K562 (cell line): ENCODE data around the gene KSR2. TPM values are rescaled to one million over a fixed set of nuclear protein-coding genes. Genes with fewer than 3 reads are reported as not detected.
A peak's percentile ranks its signal among the peaks of the same experiment; 100 is the strongest.

Source experiments
- ARID3B ChIP-seq: fragments of 250-450 bp; sonication (Bioruptor Pico); IDR thresholded peaks from 2 replicates; pipeline ENCODE4 v1.4.0; 2020; ENCODE audit warnings: borderline replicate concordance
- CEBPG ChIP-seq, 3 experiments: fragments of 200-800 bp in 1 of 3; sonication (Bioruptor generic) in 1 of 3; sonication (generic) in 1 of 3; formaldehyde crosslinking in 1 of 3; IDR thresholded peaks in 2 of 3; conservative IDR thresholded peaks in 1 of 3; 2 replicates each; pipeline versions ENCODE4 v1.6.1 to v1.8.0; 2016 to 2022; ENCODE audit warnings: missing compliant biosample characterization in 2 of 3, missing genetic modification characterization in 2 of 3, mild to moderate bottlenecking in 1 of 3, missing genetic modification reagents in 1 of 3
- CXXC5 ChIP-seq: fragments of 250-450 bp; sonication (Bioruptor Pico); IDR thresholded peaks from 2 replicates; pipeline ENCODE4 v1.8.0; 2022; ENCODE audit warnings: inconsistent platforms, mild to moderate bottlenecking, moderate library complexity
- IRF1 ChIP-seq: sonication (generic); formaldehyde crosslinking; IDR thresholded peaks from 2 replicates; pipeline ENCODE4 v1.8.0; 2022; ENCODE audit warnings: missing genetic modification reagents, mild to moderate bottlenecking, borderline replicate concordance
- JUND ChIP-seq, 2 experiments: IDR thresholded peaks; 2 replicates in 1 of 2; 3 replicates in 1 of 2; pipeline ENCODE4 v1.6.1; 2011; ENCODE audit warnings: borderline replicate concordance in 2 of 2, low read depth in 2 of 2, low read length in 2 of 2, improper control_type of control experiment in 1 of 2, missing biosample characterization in 1 of 2, missing genetic modification characterization in 1 of 2, missing genetic modification reagents in 1 of 2
- TCF7 ChIP-seq: sonication (generic); IDR thresholded peaks from 2 replicates; pipeline ENCODE4 v1.6.1; 2016; ENCODE audit warnings: antibody characterized with exemption, borderline replicate concordance
- ZNF707 ChIP-seq: fragments of 250-450 bp; sonication (Bioruptor Pico); conservative IDR thresholded peaks from 2 replicates; pipeline ENCODE4 v1.8.0; 2022; ENCODE audit warnings: inconsistent platforms, mild to moderate bottlenecking, moderate library complexity
- polyA plus RNA-seq, 8 experiments: library from polyadenylated mRNA; depleted of rRNA in 4 of 8; stranded (reverse) in 5 of 8; unstranded in 3 of 8; fragments of >200 nt; fragmentation: Nextera tagmentation in 2 of 8; fragmentation: Illumina TruSeq in 1 of 8; extraction: Ambion mirVana in 2 of 8; extraction: Trizol in 1 of 8; gene quantifications; 2 replicates each; pipeline versions ENCODE4 v1.2.1 to v1.2.3, GENCODE V29; 2011 to 2014; ENCODE audit warnings: inconsistent platforms in 1 of 8, missing spikeins in 1 of 8
- total RNA-seq, 7 experiments: library from RNA; depleted of rRNA in 6 of 7; stranded (reverse); fragments of >200 nt in 6 of 7; fragmentation: Illumina TruSeq in 2 of 7; extraction: Trizol in 2 of 7; gene quantifications; 2 replicates each; pipeline versions ENCODE4 v1.2.1 to v1.2.3, GENCODE V29; 2011 to 2021; ENCODE audit warnings: low replicate concordance in 1 of 7

The KSR2 gene
- total and polyA plus RNA-seq, 9 of the 15 experiments (the other 6 are each of a cell fraction or from before 2014, with no cell fraction given) = not detected

- TF ChIP-seq JUND (IDR thresholded peaks at IDR 0.05; ENCODE audit: borderline replicate concordance, low read depth, low read length) (0 out of 2 replicates have a peak, but pooled peaks have one; percentile 12), JUND (tag; IDR thresholded peaks at IDR 0.05; ENCODE audit: borderline replicate concordance, low read depth, low read length) (no peak), CEBPG (CRISPR knock-in tag; IDR thresholded peaks at IDR 0.05) (no peak), CEBPG (tag; conservative IDR thresholded peaks at IDR 0.05 in 1 of 2, IDR thresholded peaks at IDR 0.05 in 1 of 2) (0 out of 4 replicates have a peak, but pooled peaks of 1 of the 2 experiments have one; percentile 28), CXXC5 (CRISPR knock-in tag) (peak; percentile 39; the same call in 1 of the 2 replicates), TCF7 (no peak), ZNF707 (CRISPR knock-in tag) (no peak), ARID3B (no peak), IRF1 (CRISPR knock-in tag) (no peak)
Measured at GRCh38 chr12:118015306-118015705, 46.5 kb upstream of the KSR2 start (continued).
